RWPE2 (cell line): Measurements from ENCODE around the gene FOXB2.

Source experiments
- ATAC-seq: fragments of 200-7000 bp; cut with Tn5 transposase; 3 replicates; pipeline ENCODE4 v1.9.1; 2021; ENCODE audit warnings: low read depth
- DNase-seq: peaks from one replicate; pipeline ENCODE4 v3.0.0-alpha.2; 2020; ENCODE audit warnings: low spot score
- H3K27ac ChIP-seq: fragments of 450-650 bp; 2 replicates; pipeline ENCODE4 v1.5.1; 2017; ENCODE audit warnings: mild to moderate bottlenecking; ENCODE audit not compliant: poor library complexity, severe bottlenecking
- H3K27me3 ChIP-seq: fragments of 250-450 bp; sonication (Bioruptor Pico); 2 replicates; pipeline ENCODE4 v1.5.1; 2021; ENCODE audit warnings: mild to moderate bottlenecking, moderate library complexity; ENCODE audit not compliant: insufficient read depth, poor library complexity, severe bottlenecking
- H3K36me3 ChIP-seq: fragments of 250-450 bp; sonication (Bioruptor Pico); 2 replicates; pipeline ENCODE4 v1.5.1; 2020; ENCODE audit warnings: low read depth, mild to moderate bottlenecking, moderate library complexity
- H3K4me1 ChIP-seq: fragments of 250-450 bp; sonication (Bioruptor Pico); 2 replicates; pipeline ENCODE4 v1.5.1; 2021; ENCODE audit warnings: mild to moderate bottlenecking, moderate library complexity; ENCODE audit not compliant: insufficient read depth, poor library complexity, severe bottlenecking
- H3K4me3 ChIP-seq: fragments of 250-450 bp; sonication (Bioruptor Pico); 2 replicates; pipeline ENCODE4 v1.5.1; 2021; ENCODE audit warnings: mild to moderate bottlenecking, moderate library complexity; ENCODE audit not compliant: severe bottlenecking
- H3K9me3 ChIP-seq: fragments of 250-450 bp; sonication (Bioruptor Pico); 2 replicates; pipeline ENCODE4 v1.5.1; 2021; ENCODE audit warnings: mild to moderate bottlenecking, moderate library complexity; ENCODE audit not compliant: severe bottlenecking
- TF ChIP-seq, protein P1 (sequence below): fragments of 450-650 bp; IDR thresholded peaks from one replicate; pipeline ENCODE4 v1.5.1; 2017; ENCODE audit warnings: mild to moderate bottlenecking, moderate library complexity; ENCODE audit not compliant: poor library complexity, severe bottlenecking

Gene FOXB2

DNA sequence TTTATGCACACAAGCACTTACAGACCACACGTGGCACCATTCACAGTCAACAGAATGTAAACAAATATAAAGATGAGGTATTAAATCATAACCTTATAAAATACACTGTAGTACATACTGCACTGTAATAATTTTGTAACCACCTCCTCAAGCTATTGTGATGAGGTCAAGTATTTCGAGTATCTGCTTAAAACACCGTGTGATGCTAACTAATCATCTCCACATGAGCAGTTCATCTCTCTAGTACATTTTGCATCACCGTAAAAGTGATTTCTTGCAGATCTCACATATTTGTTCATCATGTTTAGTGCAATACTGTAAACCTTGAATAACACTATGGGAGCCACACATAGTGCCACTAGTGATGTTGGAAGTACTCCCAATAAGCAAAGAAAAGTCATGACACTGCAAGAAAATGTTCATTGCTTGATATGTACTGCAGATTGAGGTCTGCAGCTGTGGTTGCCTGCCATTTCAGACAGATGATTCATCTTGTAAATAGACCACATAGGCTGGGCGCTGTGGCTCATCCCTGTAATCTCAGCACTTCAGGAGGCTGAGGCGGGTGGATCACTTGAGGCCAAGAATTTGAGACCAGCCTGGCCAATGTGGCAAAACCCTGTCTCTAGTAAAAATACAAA, 44.3 kb downstream of the FOXB2 start:
- Histone ChIP-seq H3K4me1 (peaks cover 7% of the 10 kb centered on the region), H3K36me3 (no peaks in the 10 kb centered on the region), H3K9me3 (peaks cover 2% of the 10 kb centered on the region), H3K27me3 (no peaks in the 10 kb centered on the region), H3K4me3 (no peak overlapping the region), H3K27ac (no peak overlapping the region)
- TF ChIP-seq, protein P1, sequence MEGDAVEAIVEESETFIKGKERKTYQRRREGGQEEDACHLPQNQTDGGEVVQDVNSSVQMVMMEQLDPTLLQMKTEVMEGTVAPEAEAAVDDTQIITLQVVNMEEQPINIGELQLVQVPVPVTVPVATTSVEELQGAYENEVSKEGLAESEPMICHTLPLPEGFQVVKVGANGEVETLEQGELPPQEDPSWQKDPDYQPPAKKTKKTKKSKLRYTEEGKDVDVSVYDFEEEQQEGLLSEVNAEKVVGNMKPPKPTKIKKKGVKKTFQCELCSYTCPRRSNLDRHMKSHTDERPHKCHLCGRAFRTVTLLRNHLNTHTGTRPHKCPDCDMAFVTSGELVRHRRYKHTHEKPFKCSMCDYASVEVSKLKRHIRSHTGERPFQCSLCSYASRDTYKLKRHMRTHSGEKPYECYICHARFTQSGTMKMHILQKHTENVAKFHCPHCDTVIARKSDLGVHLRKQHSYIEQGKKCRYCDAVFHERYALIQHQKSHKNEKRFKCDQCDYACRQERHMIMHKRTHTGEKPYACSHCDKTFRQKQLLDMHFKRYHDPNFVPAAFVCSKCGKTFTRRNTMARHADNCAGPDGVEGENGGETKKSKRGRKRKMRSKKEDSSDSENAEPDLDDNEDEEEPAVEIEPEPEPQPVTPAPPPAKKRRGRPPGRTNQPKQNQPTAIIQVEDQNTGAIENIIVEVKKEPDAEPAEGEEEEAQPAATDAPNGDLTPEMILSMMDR: no peak
- no peak for DNase-seq
- ATAC-seq: peak; percentile 94

DNA sequence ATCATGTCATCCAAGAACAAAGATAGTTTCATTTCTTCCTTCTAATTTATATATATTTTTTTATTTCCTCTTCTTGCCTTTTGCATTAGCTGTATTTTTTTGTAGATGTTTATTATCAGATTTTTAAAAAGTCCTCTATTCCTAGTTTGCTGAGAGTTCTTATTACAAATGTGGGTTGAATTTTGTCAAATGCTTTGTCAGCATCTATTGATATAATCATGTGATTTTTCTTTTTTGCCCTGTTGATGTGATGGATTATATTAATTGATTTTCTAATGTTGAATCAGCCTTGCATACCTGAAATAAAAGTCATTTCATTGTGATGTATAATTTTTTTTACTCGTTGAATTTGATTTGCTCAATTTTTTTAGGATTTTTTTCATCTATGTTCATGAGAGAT, 46.9 kb downstream of the FOXB2 start:
- DNase-seq: no peak
- no peaks in the 10 kb centered on the region for H3K36me3 ChIP-seq
- no peak for ATAC-seq
- H3K27ac ChIP-seq: no peak overlapping the region
- H3K27me3 ChIP-seq: no peaks in the 10 kb centered on the region
- no peak overlapping the region for H3K4me3 ChIP-seq
- TF ChIP-seq, protein P1: no peak
- peaks cover 7% of the 10 kb centered on the region for H3K4me1 ChIP-seq
- no peaks in the 10 kb centered on the region for H3K9me3 ChIP-seq
